Measurements from ENCODE around the gene PPP1R27.
"Not testable (repeated sequence)": the region's sequence is repeated elsewhere in the genome, so short reads cannot be mapped to it uniquely, and the experiment has no call there.

Gene PPP1R27

DNA sequence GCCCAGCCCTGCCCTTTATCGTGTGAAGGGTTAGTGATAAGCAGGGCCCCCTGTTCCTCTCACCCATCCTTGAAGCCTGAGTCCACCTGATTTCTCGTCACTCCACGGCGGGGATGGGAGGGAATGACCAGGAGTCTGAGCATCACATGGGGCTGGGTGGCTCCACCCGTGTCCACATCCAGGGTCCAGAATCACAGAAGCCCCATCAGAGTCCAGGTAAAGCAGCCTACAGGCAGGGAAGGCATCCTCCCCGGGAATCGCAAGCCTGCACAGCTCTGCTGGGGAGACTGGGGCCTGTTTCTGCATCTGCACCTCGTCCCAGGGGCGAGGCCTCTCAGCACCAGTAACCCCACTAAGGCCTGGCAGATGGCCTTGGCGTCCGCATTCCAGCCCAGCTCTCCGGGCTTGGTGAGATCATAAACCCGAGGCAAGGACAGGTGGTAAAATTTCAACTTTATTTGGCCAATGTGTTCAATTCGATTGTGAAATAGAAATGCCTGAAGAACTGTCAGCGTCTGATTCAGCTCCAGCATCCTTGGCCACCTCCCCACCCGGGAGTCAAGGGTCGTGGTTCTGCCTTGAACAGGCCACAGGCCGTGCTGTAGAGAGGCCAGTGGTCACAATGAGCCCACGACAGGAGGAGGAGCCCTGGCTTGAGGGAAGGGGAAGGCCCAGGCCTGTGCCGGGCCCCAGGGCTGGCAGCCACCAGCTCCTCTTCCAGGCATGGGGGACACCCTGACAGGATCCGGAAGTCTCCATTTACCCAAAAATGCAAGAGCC is 8.1 kb upstream of the PPP1R27 start:
- no peak for DNase-seq (ENCODE audit: insufficient read length, low spot score)
- no peak for FAIRE-seq

DNA sequence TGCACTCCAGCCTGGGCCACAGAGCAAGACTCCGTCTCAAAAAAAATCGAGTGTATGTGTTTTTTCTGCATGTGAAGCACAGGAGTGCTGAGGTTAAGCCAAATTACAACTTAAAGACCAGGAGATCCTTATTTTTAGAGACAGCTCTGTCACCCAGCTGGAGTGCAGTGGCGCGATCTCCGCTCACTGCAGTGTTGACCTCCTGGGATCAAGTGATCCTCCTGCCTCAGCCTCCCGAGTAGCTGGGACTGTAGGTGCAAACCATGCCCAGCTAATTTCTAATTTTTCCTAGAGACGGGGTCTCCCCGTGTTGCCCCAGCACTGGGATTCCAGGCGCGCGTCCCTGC is 7.5 kb upstream of the PPP1R27 start:
- no peak for FAIRE-seq
- no peak for DNase-seq (ENCODE audit: insufficient read length, low spot score)

DNA sequence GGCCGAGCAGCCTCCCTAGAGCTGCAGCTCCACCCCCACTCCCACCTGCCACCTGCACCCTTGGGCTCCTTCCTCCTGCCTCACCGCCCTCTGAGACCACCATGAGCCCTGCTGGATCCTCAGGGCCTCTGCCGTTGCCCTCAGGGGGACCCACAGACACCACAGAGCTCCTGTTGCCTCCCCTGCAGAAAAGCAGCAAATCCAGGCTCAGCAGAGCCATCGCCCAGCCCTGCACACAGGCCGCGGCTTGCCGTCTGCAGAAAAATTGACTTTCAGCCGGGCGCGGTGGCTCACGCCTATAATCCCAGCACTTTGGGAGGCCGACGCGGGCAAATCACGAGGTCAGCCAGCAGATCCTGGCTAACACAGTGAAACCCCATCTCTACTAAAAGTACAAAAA is 7.0 kb upstream of the PPP1R27 start:
- FAIRE-seq (no peak), DNase-seq (ENCODE audit: insufficient read length, low spot score) (no peak)

DNA sequence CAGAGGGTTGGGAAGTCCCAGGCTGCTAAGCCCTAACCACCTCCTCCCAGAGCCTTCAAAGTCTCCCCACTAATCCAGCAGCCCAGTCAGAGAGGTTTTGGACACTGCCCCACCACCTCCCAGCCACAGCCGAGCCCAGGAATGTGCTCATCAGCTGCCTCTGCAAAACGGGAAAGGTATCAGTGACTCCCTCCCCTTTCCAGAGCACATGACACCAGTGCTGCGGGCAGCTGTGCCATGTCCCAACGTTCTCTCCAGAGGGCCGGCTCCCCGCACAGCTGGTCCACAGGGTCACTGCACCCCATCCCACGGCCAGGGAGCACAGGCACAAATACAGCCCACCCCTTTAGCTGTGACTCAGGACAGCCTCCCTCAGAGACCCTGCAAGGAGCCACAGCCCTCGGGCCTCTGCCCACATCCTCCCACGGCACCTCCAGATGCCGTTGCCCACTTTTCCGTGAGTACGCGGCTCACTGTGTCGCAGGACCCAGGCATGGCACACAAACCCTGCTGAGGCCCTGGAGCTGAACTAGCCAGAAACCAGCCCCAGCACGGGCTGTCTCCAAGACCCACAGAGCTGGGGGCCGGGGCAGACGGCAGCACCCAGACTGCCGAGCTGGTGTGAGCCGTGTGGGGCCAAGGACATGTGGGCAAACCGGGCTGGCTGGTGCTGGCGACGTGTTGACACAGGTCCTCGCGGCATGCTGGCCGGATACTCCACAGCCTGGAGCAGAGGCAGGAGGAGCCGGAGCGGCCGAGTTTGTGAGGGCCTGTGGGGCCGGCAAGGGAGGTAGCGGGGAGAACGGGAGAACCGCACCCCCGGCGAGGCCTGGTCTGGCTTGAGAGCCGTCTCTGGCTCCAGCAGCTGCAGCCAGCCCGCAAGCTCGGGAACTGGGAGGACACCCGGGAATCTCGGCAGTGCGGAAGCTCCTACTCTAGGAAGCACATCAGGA is 6.3 kb upstream of the PPP1R27 start:
- DNase-seq (ENCODE audit: insufficient read length, low spot score): no peak
- FAIRE-seq: no peak

DNA sequence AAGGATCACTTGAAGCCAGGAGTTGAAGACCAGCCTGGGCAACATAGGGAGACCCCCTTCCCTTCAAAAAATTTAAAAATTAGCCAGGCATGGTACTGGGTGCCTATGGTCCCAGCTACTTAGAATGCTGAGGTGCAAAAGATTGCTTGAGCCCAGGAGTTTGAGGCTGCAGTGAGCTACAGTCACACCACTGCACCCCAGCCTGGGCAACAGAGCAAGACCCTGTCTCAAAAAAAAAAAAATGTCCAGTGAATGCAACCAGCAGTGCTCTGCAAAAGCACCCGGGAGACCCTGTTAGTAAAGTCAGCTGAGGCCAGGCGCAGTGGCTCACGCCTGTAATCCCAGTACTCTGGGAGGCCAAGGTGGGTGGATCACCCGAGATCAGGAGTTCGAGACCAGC is 5.2 kb upstream of the PPP1R27 start:
- not testable (repeated sequence) for FAIRE-seq; DNase-seq (ENCODE audit: insufficient read length, low spot score)

DNA sequence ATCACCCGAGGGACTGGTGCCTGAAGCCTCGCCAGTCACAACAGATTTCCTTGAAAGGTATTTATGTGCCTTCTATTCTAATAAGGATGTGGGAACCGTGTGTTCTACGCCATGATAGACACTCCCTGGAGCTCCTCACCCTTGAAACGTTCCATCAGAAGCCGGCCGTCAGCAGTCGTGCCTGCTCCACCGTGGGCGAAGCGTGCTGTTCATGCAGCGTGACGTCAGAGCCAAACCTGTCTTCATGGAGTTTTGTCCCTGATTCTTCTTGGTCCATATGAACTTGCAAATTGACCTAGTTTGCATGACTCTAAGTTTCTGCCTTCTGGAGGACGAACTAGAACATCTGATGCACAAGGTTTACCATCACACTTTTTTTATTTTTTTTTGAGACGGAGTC is 4.5 kb upstream of the PPP1R27 start:
- FAIRE-seq (no peak), DNase-seq (ENCODE audit: insufficient read length, low spot score) (no peak)

DNA sequence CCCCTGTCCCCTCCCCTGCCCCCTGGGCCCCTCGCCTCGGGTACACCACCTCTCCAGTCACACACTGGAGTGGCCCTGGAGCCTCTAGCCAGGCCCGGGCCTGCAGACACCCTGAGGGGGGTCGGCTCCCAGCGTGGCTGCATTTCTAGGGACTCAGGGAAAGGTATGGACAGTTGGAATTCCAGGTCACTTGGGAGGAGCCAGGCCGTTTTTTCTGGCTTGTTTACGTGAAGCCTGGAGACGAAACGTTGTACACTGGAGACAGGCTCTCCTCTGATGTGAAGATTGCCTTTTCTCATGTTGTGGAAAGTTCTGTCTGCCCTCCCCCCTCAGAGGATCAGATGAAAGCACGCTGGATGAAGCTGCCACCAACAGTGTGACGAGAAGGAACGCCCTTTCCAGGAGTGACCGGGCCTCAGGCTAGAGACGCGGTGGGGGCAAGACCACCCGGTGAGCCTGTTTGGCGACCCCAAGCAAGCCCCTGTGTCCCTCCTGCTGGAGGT is 4.0 kb upstream of the PPP1R27 start:
- FAIRE-seq: no peak
- DNase-seq (ENCODE audit: insufficient read length, low spot score): no peak

DNA sequence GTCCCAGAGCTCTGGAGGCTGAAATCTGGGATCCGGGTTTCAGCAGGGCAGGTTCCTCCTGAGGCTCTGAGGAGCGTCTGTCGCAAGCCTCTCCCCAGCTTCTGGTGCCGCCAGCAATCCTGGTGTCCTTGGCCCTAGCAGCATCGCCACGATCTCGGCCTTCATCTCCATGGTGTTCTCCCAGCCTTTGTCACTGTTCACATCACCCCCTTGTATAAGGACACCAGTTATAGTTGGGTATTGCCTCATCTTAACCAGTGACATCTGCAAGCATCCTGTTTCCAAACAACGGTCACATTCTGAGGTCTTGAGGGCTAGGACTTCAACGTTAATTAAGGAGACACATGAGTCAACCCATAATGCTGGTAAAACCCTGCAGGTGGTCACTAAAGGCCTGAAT is 2.8 kb upstream of the PPP1R27 start:
- FAIRE-seq (no peak), DNase-seq (ENCODE audit: insufficient read length, low spot score) (no peak)

DNA sequence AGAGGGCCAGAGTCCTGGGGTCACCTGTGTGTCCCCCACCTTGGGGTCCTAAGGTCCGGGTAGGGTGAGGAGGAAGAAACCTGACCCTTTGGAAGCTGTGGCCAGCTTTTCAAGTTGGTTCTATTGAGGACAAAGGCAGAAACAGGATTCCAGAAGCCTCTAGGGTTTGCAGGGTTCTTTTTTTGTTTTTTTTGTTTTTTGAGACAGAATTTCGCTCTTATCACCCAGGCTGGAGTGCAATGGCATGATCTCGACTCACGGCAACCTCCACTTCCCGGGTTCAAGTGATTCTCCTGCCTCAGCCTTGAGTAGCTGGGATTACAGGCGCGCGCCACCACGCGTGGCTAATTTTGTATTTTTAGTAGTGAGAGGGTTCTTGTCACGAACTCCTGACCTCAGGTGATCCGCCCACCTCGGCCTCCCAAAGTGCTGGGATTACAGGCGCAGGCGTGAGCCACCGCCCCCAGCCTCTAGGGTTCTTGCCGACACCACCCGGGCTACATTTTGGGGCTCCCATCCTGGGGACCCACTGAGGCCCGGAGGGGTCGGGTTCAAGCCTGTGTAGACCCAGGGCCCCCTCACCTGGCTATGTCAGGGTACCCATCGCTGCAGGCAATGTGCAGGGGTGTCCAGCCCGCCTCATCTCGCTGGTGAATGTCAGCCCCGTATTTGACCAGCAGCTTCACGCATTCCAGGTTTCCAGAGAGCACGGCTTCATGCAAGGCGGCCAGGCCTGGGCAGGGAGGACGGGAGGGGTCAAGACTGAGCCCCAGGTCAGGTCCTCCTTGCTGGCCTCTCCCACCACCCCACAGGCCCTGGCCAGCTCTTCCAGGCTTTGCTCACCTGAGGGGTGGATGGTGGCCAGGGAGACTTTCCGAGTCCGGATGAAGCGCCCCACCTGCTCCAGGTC is 674 bp downstream of the PPP1R27 start:
- FAIRE-seq: no peak

DNA sequence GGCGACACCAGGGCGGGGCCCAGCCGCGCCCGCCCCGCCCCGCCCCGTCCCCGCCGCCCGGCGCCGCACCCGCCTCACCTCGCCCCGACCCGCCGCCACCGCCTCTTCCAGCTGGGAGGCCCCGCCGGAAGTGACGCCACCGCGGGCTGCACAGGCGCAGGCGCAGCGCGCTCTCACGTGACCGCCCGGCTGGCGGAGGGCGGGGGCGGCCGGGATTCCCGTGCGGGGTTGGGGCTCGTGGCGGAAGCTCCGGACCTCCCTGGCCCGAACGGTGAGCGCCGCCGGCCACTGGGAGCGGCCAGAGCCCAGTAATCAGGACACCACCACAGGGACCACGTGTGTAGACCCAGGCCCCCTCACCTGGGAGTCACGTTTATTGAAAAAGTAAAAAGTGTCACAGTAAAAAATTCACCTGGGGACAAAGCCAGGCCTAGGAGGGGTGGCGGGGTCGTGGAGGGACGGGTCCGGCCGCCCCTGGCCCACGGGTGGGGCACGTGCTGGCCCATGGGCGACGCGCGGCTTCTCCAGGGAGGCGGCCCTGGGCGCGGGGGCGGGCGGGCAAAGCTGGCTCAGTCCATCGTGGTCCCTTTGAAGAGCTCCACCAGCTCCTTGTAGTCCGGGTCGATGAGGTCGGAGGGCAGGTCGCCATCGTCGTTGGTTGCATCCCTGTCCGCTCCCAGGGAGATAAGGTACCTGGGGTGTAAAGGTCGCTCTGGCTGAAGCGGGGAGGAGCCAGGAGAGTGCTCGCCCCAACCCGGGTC is 1.5 kb downstream of the PPP1R27 start, which contains the start of gene MCRIP1:
Gene MCRIP1 (minus strand): TSS at position 132 of the 761 bp plus-strand sequence. CDS start 8,785 bp downstream, outside the sequence.
- FAIRE-seq (peak; percentile 67), DNase-seq (ENCODE audit: insufficient read length, low spot score) (peak; percentile 99)

More for the DNA sequence above, 674 bp downstream of the PPP1R27 start:
- DNase-seq (ENCODE audit: insufficient read length, low spot score): no peak

DNA sequence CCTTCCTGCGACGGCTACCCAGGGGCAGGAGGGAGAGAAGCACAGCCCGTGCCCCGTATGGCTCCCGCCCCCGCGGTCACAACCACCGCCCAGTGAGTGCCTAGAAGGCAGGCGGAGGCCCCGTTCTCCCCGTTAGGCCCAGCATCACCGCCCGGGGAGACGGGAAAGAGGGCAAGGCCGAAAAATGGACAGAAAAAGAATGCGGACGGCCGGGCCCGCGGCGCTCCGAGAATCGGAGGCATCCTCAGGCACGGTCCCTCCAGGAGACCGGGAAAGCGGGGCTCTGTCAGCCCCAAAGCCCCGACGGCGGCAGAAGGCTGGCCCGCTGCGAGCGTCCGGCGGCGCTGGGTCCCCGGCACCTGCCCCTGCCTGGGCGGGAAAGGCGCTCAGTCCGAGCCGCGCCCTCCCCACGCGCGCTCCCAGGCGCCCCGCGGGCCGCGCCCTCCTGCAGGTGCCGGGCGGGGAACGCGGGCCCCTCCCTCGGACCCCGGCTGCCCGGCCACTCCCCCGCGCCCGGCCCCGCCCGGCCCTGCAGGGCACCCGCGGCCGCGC is 2.2 kb downstream of the PPP1R27 start:
- no peak for FAIRE-seq
- DNase-seq (ENCODE audit: insufficient read length, low spot score): no peak

DNA sequence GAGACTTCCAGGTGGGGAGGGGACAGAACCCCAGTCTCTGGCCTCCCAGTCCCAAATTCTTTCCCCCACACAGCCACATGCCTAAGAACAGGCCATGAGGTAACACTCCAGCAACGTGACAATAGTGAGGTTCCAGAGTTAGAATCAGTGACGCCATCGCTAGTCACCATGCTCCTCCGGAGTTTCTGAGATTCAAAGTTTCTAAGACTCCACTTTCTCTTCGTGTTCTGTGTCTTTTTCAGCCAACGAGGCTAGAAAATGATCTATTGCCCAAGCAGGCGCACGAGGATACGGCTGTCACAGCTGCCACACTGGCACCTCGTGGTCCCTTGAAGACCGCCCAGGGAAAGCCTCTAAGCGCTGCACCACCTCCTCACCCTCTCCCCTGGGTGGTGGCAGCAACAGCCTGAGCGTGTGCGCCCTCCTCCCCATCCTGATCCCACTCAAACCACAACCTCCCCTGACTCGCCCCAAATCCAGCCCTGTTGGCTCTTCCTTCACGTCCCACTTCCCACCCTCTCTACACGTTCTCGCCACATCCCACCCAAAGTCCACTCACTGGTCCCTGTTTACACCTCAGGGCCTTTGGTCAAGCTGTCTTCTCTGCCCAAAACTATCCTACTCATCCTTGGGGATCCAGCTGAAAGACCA is 2.8 kb downstream of the PPP1R27 start:
- FAIRE-seq (no peak), DNase-seq (ENCODE audit: insufficient read length, low spot score) (no peak)

DNA sequence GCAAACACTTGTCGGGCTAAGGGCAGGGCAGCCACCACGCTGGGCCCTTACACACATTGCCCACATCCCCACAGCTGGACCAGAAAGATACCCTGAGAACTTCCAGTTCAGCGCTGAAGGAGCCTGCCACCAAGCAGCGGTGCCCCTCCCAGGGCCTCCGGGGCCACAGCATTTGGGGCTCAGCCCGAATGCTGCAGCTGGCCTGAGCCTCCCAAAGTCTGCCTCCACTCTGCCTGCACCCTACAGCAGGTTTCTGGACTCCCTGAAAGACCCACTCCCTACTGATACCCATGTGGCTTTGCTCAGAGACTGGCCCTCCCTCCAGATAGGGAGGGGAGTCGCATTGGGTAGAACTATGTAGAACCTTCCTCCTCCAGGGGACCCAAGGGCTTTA is 3.3 kb downstream of the PPP1R27 start:
- DNase-seq (ENCODE audit: insufficient read length, low spot score) (no peak), FAIRE-seq (no peak)

DNA sequence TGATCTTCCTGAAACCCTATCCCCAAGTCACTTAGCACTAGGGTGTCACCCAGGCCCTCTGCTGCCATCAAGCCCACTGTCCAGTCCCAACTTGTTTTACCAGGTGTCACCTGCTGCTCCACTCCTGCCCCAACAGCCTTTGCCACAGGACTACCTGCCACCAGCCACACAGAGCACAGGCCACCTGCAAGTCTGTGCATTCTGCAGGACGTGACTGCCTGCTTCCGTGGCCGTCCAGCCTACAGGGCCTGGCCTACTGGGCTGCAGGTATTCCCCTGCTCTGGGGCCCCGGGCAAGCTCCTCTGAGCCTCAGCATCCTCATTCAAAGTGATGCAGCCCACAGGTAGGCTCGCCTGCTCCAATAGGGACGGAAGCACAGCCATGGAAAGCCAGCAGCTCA is 5.0 kb downstream of the PPP1R27 start:
- no peak for DNase-seq (ENCODE audit: insufficient read length, low spot score)

DNA sequence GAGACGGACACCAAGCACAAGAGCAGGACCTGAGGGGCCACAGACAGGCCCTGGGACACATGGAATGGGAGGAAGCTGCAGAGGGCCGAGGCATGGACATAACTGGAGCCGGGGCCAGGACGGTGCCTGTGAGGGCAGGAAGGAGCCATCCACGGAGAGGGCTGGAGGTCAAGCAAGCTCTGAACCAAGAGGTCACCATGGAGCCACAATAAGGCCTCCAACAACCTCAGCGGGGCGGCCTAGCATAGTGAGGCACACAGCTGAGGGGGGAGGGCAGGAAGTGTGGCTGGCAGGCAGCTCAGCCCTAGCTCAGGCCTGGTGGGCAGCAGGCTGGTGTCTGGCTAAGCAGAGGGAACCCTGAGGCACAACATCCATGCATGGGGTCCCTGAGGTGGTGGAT is 6.2 kb downstream of the PPP1R27 start:
- FAIRE-seq: no peak
- no peak for DNase-seq (ENCODE audit: insufficient read length, low spot score)

More for the DNA sequence above, 5.0 kb downstream of the PPP1R27 start:
- no peak for FAIRE-seq

DNA sequence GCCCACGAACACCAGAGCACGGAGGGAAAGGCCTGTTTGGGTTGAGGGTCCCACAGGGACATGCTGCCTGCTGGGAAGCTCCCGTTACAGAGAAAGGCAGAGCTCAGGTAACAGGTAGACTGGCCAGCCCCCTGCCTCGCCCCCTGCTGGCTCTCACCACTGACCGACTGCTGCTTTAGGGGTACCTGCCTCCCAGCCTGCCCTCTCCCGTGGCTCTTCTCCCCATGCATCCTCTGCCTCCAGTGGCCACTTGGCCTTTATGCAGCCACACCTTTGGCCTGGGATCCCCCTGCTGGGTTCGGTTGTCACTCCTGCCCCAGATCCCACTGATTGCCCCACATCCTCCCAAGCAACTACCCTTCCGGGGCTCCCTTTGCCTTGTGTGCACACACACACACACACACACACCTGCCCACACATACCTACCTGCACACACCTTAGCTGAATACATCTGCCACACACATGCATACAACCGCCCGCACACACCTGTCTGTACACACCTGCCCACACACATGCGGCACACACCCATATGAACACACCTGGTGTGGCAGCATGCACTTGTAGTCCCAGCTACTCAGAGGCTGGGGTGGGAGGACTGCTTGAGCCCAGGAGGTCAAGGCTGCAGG is 8.9 kb downstream of the PPP1R27 start:
- DNase-seq (ENCODE audit: insufficient read length, low spot score) (no peak), FAIRE-seq (no peak)

DNA sequence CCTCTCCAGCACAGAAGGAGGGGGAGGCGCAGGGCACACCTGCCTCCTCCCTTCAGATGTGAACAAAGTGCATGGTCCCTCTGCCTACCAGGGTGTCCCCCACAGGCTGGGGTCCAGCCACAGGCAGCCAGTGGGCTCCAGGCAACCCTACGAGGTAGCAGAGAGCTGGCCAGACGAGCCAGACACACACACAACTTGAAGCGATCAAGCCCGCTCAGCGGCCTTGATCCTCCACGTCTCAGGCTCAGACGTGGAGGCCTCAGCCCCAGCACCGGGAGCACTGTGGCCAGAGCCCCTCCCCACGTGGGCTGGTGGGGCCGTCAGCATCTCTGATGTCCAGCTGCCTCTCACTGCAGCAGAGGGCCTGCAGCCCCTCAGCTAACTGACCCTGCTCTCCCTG is 10.3 kb downstream of the PPP1R27 start:
- no peak for DNase-seq (ENCODE audit: insufficient read length, low spot score)
- FAIRE-seq: no peak

DNA sequence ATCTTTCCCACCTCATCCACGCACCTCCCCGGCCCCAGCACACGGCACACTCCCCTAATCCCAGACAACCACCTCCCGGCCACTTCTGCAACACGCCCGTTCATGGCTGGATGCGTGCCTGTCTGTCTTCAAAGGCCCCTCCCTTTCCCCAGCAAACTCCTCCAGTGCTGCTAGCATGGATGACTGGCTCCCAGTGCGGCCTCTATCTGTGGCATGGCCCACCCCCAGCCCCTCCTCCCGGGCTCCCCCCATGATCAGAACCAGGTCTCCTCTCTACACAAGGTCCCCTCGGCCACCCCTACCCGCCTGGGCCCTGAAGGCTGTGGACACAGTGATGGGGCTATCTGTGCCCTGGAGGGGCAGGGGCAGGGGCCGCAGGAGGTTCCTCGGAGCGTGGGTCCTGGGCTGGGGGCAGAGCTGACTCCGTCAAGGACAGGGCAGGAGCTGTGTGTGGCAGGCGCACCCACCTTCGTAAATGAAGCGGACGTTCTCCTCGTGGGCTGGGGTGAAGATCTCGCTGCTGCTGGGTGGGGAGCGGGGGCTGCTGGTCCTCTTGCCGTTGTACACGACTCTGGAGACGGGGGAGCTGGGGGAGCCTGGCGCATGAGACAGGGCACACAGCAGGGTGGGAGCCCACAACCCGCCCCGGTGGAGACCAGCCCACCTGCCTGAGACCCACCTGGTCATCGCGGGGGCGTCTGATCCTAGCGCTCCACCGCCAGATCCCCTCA is 10.9 kb downstream of the PPP1R27 start:
- no peak for DNase-seq (ENCODE audit: insufficient read length, low spot score)
- FAIRE-seq: no peak

Data from GM19239 (cell line).